Muscle of leg (tissue), 16 donors: Measurements from ENCODE around the gene NELFE. TPM values are rescaled to one million over a fixed set of nuclear protein-coding genes. Genes with fewer than 3 reads are reported as not detected.
"Not testable (repeated sequence)": the region's sequence is repeated elsewhere in the genome, so short reads cannot be mapped to it uniquely, and the experiment has no call there.

Experiments used
- DNase-seq: peaks from one replicate; pipeline ENCODE4 v3.0.0; 2013
- H3K27ac ChIP-seq: one replicate; pipeline ENCODE4 v1.5.1; 2013; ENCODE audit warnings: mild to moderate bottlenecking, low read length, control low read depth
- H3K27me3 ChIP-seq: one replicate; pipeline ENCODE4 v1.6.1; 2013; ENCODE audit warnings: low read length; ENCODE audit not compliant: control insufficient read depth, insufficient read depth
- H3K36me3 ChIP-seq: one replicate; pipeline ENCODE4 v1.6.1; 2013; ENCODE audit warnings: low read length; ENCODE audit not compliant: control insufficient read depth, insufficient read depth
- H3K4me1 ChIP-seq: one replicate; pipeline ENCODE4 v1.6.1; 2013; ENCODE audit warnings: low read length; ENCODE audit not compliant: control insufficient read depth, insufficient read depth
- H3K4me3 ChIP-seq: one replicate; pipeline ENCODE4 v1.5.1; 2013; ENCODE audit warnings: low read length, control low read depth
- H3K9me3 ChIP-seq: replicated peaks from 2 replicates; pipeline ENCODE4 v1.6.1; 2013; ENCODE audit warnings: low read depth, low read length; ENCODE audit not compliant: control insufficient read depth
- WGBS: methylation state at CpG from one replicate; pipeline ENCODE4 v1.1.5; 2013; ENCODE audit warnings: missing lambda C conversion rate; ENCODE audit not compliant: insufficient coverage; 5-methylcytosine and 5-hydroxymethylcytosine counted together
- long read RNA-seq, 11 donors: transcript quantifications; one replicate each; lab custom pipeline, GENCODE V29; 2026
- polyA plus RNA-seq, 8 donors: library from polyadenylated mRNA; unstranded; fragments of 120-200 nt; gene quantifications; one replicate each; pipeline versions ENCODE4 v1.2.1 to v1.2.3, GENCODE V29; 2013; ENCODE audit warnings: inconsistent platforms in 1 of 8, low replicate concordance in 1 of 8; ENCODE audit not compliant: insufficient read length in 8 of 8, insufficient read depth in 1 of 8
- total RNA-seq: library from RNA; stranded (reverse); fragments of 120-200 nt; gene quantifications from one replicate; pipeline ENCODE4 v1.2.4, GENCODE V29; 2013

NELFE gene
- total RNA-seq (48.9 TPM), polyA plus RNA-seq (10 to 100 TPM; 64.7 to 72.6 (median 69.2) TPM)
- long read RNA-seq, donor 1, transcript NELFE-202 (11 exons, 1,584 nt) = major isoform, 15 of 15 reads
- long read RNA-seq, donor 1, partial matches to known transcripts = 0 of 15 reads
- long read RNA-seq, donor 1, other reads (novel, unspliced or antisense) = 0 of 15 reads
- long read RNA-seq, donor 2, partial matches to known transcripts = 0 of 2 reads
- long read RNA-seq, donor 2, other reads (novel, unspliced or antisense) = 0 of 2 reads
- long read RNA-seq, donor 3, transcript NELFE-202 (11 exons, 1,584 nt) = major isoform, 19 of 19 reads
- long read RNA-seq, donor 3, partial matches to known transcripts = 0 of 19 reads
- long read RNA-seq, donor 3, other reads (novel, unspliced or antisense) = 0 of 19 reads
- long read RNA-seq, donor 4, transcript NELFE-202 (11 exons, 1,584 nt) = major isoform, 14 of 14 reads
- long read RNA-seq, donor 4, partial matches to known transcripts = 0 of 14 reads
- long read RNA-seq, donor 4, other reads (novel, unspliced or antisense) = 0 of 14 reads
- long read RNA-seq, donor 5, transcript NELFE-202 (11 exons, 1,584 nt) = major isoform, 41 of 42 reads
- long read RNA-seq, donor 5, partial matches to known transcripts = 0 of 42 reads
- long read RNA-seq, donor 5, other reads (novel, unspliced or antisense) = 0 of 42 reads
- long read RNA-seq, donor 6, transcript NELFE-202 (11 exons, 1,584 nt) = major isoform, 39 of 51 reads
- long read RNA-seq, donor 6, partial matches to known transcripts = 12 of 51 reads
- long read RNA-seq, donor 6, other reads (novel, unspliced or antisense) = 0 of 51 reads
- long read RNA-seq, donor 7, transcript NELFE-202 (11 exons, 1,584 nt) = major isoform, 11 of 30 reads
- long read RNA-seq, donor 7, partial matches to known transcripts = 11 of 30 reads
- long read RNA-seq, donor 7, other reads (novel, unspliced or antisense) = 8 of 30 reads
- long read RNA-seq, donor 8, transcript NELFE-202 (11 exons, 1,584 nt) = major isoform, 10 of 11 reads
- long read RNA-seq, donor 8, partial matches to known transcripts = 0 of 11 reads
- long read RNA-seq, donor 8, other reads (novel, unspliced or antisense) = 0 of 11 reads
- long read RNA-seq, donor 9, transcript NELFE-202 (11 exons, 1,584 nt) = major isoform, 11 of 11 reads
- long read RNA-seq, donor 9, partial matches to known transcripts = 0 of 11 reads
- long read RNA-seq, donor 9, other reads (novel, unspliced or antisense) = 0 of 11 reads
- long read RNA-seq, donor 10, transcript NELFE-202 (11 exons, 1,584 nt) = major isoform, 11 of 12 reads
- long read RNA-seq, donor 10, partial matches to known transcripts = 0 of 12 reads
- long read RNA-seq, donor 10, other reads (novel, unspliced or antisense) = 0 of 12 reads
- long read RNA-seq, donor 11, transcript NELFE-202 (11 exons, 1,584 nt) = major isoform, 19 of 19 reads
- long read RNA-seq, donor 11, partial matches to known transcripts = 0 of 19 reads
- long read RNA-seq, donor 11, other reads (novel, unspliced or antisense) = 0 of 19 reads

GRCh38 chr6:31958741-31959739, at the start of gene NELFE, which contains the start of gene SKIC2:
Gene NELFE (minus strand): TSS chr6:31958971. CDS start chr6:31958446, 525 bp downstream.
Gene SKIC2 (plus strand): TSS chr6:31959175. CDS start chr6:31959193, 18 bp downstream.
- peak; percentile 99 for DNase-seq
- Histone ChIP-seq H3K27me3 (no peaks in the 10 kb centered on the region), H3K36me3 (peaks cover 73% of the 10 kb centered on the region), H3K27ac (peak within 1 kb of the TSS; percentile 91), H3K4me1 (peaks cover 18% of the 10 kb centered on the region), H3K4me3 (peak within 1 kb of the TSS; percentile 78), H3K9me3 (no peaks in the 10 kb centered on the region)
- WGBS = under 1% methylated on average over 50 of the region's 59 CpGs

GRCh38 chr6:32008037-32008436, 49.3 kb upstream of the NELFE start:
- not testable (repeated sequence) for H3K27me3 ChIP-seq, H3K27ac ChIP-seq, DNase-seq, H3K4me3 ChIP-seq, H3K4me1 ChIP-seq, H3K36me3 ChIP-seq, H3K9me3 ChIP-seq
- WGBS = no CpG with 5 or more reads among the region's 24 CpGs

GRCh38 chr6:32007086-32007485, 48.3 kb upstream of the NELFE start:
- not testable (repeated sequence) for DNase-seq, H3K4me1 ChIP-seq, H3K9me3 ChIP-seq, H3K36me3 ChIP-seq, H3K27ac ChIP-seq, H3K27me3 ChIP-seq, H3K4me3 ChIP-seq
- WGBS = 70% methylated on average over 3 of the region's 12 CpGs

- not testable (repeated sequence) for H3K4me1 ChIP-seq, H3K27me3 ChIP-seq, DNase-seq, H3K9me3 ChIP-seq, H3K4me3 ChIP-seq, H3K27ac ChIP-seq, H3K36me3 ChIP-seq
- WGBS = no CpG with 5 or more reads among the region's 8 CpGs
Measured at GRCh38 chr6:32005991-32006529, 47.3 kb upstream of the NELFE start.

- H3K9me3 ChIP-seq, H3K4me3 ChIP-seq, H3K27me3 ChIP-seq, DNase-seq, H3K36me3 ChIP-seq, H3K4me1 ChIP-seq, H3K27ac ChIP-seq: not testable (repeated sequence)
- 73% methylated on average over 3 of the region's 9 CpGs for WGBS
Measured at GRCh38 chr6:32005538-32005880, 46.7 kb upstream of the NELFE start.

GRCh38 chr6:32004864-32005537, 46.2 kb upstream of the NELFE start:
- H3K27me3 ChIP-seq, DNase-seq, H3K36me3 ChIP-seq, H3K4me1 ChIP-seq, H3K9me3 ChIP-seq, H3K27ac ChIP-seq, H3K4me3 ChIP-seq: not testable (repeated sequence)
- WGBS = 69% methylated on average over 6 of the region's 13 CpGs

GRCh38 chr6:32004393-32004792, 45.6 kb upstream of the NELFE start:
- H3K27ac ChIP-seq, H3K9me3 ChIP-seq, H3K4me1 ChIP-seq, DNase-seq, H3K36me3 ChIP-seq, H3K27me3 ChIP-seq, H3K4me3 ChIP-seq: not testable (repeated sequence)
- WGBS = no CpG with 5 or more reads among the region's 4 CpGs

- no CpG with 5 or more reads among the region's 7 CpGs for WGBS
- not testable (repeated sequence) for H3K27ac ChIP-seq, H3K4me3 ChIP-seq, H3K27me3 ChIP-seq, DNase-seq, H3K9me3 ChIP-seq, H3K36me3 ChIP-seq, H3K4me1 ChIP-seq
Measured at GRCh38 chr6:32003301-32003700, 44.5 kb upstream of the NELFE start.
